ENCODE measurements around the gene UGT1A6.

Gene UGT1A6

DNA sequence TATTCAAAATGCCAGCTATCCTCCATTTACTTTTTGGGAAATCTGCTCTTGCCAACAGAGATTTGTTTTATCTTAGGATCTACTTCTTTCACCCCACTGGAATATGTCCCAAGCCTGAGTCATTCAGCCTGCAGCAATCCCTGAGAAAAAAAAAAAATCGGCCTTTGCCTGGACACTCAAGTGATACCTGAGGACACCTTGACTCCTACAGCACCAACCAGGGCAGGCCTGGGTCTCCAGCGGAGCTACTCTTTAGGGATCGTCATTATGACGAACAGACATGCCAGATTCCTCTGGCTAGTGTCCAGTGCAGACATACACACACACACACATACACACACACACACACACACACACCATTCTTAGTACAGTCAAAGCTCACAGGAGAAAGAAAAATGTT, 2.2 kb upstream of the UGT1A6 start:
- H3K79me2 ChIP-seq (ENCODE audit: low read length), result no peaks in the 10 kb centered on the region
- H3K9me3 ChIP-seq (ENCODE audit: insufficient read depth, low read length), result no peaks in the 10 kb centered on the region
- no peaks in the 10 kb centered on the region for H3K27me3 ChIP-seq (ENCODE audit: low read depth, low read length)
- H3K27ac ChIP-seq (ENCODE audit: low read length), result no peak overlapping the region
- TF ChIP-seq EZH2phosphoT487 (IDR thresholded peaks at IDR 0.05; ENCODE audit: low read depth), result no peak
- TF ChIP-seq, protein P1, sequence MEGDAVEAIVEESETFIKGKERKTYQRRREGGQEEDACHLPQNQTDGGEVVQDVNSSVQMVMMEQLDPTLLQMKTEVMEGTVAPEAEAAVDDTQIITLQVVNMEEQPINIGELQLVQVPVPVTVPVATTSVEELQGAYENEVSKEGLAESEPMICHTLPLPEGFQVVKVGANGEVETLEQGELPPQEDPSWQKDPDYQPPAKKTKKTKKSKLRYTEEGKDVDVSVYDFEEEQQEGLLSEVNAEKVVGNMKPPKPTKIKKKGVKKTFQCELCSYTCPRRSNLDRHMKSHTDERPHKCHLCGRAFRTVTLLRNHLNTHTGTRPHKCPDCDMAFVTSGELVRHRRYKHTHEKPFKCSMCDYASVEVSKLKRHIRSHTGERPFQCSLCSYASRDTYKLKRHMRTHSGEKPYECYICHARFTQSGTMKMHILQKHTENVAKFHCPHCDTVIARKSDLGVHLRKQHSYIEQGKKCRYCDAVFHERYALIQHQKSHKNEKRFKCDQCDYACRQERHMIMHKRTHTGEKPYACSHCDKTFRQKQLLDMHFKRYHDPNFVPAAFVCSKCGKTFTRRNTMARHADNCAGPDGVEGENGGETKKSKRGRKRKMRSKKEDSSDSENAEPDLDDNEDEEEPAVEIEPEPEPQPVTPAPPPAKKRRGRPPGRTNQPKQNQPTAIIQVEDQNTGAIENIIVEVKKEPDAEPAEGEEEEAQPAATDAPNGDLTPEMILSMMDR (IDR thresholded peaks at IDR 0.05; ENCODE audit: low read depth, low read length), result no peak
- H2AFZ ChIP-seq (ENCODE audit: low read depth, low read length), result no peak overlapping the region
- no peaks in the 10 kb centered on the region for H3K4me1 ChIP-seq (ENCODE audit: low read length)
- H3K36me3 ChIP-seq (replicated peaks; ENCODE audit: low read depth, low read length), result no peaks in the 10 kb centered on the region
- H4K20me1 ChIP-seq (ENCODE audit: insufficient read depth, low read length), result no peaks in the 10 kb centered on the region
- H3K4me2 ChIP-seq (ENCODE audit: low read length), result no peak overlapping the region
- no peak overlapping the region for H3K9ac ChIP-seq (ENCODE audit: low read length)
- no peak overlapping the region for H3K4me3 ChIP-seq (ENCODE audit: low read length)

DNA sequence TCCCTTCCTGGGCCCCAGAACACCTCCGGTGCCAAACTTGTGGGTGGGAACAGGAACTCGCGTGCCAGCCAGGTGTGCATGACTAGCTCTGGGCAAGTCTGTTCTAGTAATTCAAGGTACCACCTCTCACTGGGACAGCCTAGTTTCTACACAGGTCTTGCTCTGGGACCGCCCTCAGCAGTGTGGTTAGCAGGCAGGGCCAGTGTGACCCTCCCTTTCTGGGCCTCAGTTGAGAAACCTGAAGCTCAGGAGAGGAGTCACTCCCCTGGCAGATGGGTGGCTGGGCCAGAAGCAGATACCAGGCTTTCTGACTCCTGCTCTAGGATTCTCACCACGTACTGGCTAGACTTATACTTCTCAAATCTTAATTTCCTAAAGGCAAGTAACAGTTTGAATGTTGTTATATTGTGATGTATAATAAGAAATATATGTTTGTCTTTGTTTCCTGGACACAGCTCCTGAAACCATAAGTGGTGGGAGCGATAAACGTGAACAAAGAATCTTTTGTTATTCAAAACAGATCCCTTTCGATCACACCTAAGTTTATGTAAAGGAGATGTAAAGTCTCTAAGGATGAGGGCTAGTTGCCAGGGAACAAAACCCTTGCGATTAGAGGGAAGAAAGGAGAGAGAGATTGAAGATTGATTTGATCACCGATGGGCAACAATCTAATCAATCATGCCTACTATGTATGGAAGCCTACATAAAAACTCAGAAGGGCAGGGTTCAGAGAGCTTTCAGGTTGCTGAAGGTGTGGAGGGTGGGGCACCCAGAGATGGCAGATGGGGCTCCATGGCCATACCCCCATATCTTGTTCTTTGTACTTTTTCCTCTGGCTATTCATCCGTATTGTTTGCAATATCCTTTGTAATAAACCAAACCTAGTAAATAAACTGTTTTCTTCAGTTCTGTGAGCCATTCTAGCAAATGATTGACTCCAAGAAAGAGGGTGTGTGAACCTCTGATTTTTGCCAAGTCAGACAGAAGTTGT, 952 bp upstream of the UGT1A6 start:
- Histone ChIP-seq H3K9me3 (ENCODE audit: insufficient read depth, low read length) (no peaks in the 10 kb centered on the region), H3K4me1 (ENCODE audit: low read length) (no peaks in the 10 kb centered on the region), H3K36me3 (replicated peaks; ENCODE audit: low read depth, low read length) (no peaks in the 10 kb centered on the region), H3K4me3 (ENCODE audit: low read length) (no peak overlapping the region), H4K20me1 (ENCODE audit: insufficient read depth, low read length) (no peaks in the 10 kb centered on the region), H3K27me3 (ENCODE audit: low read depth, low read length) (no peaks in the 10 kb centered on the region), H3K79me2 (ENCODE audit: low read length) (no peaks in the 10 kb centered on the region), H2AFZ (ENCODE audit: low read depth, low read length) (no peak overlapping the region), H3K9ac (ENCODE audit: low read length) (no peak overlapping the region), H3K4me2 (ENCODE audit: low read length) (no peak overlapping the region), H3K27ac (ENCODE audit: low read length) (no peak overlapping the region)
- TF ChIP-seq, protein P1 (IDR thresholded peaks at IDR 0.05; ENCODE audit: low read depth, low read length), result no peak
- TF ChIP-seq EZH2phosphoT487 (IDR thresholded peaks at IDR 0.05; ENCODE audit: low read depth), result no peak

DNA sequence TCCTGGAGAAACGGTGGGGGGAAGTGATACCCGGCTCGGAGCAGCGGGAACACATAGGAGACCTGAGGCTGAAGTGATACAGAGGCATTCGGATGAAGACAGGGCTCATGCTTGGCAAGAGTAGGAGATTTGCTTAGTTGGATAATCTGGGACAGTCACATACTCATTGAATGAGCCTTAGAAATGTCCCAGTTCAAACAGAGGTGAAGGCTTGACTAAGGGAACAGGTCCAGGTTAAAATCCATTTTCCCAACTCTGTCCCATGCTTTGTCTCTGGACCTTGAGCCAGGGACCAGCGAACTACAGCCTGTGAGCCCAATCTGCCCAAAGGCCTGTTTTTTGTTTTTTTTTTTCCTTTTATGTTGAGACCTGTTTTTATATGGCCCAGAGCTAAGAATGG, 1.3 kb downstream of the UGT1A6 start:
- H3K4me2 ChIP-seq (ENCODE audit: low read length), result no peak overlapping the region
- TF ChIP-seq, protein P1 (IDR thresholded peaks at IDR 0.05; ENCODE audit: low read depth, low read length), result no peak
- no peak for TF ChIP-seq EZH2phosphoT487 (IDR thresholded peaks at IDR 0.05; ENCODE audit: low read depth)
- no peak overlapping the region for H2AFZ ChIP-seq (ENCODE audit: low read depth, low read length)
- H3K9me3 ChIP-seq (ENCODE audit: insufficient read depth, low read length), result no peaks in the 10 kb centered on the region
- H3K27ac ChIP-seq (ENCODE audit: low read length), result no peak overlapping the region
- H3K79me2 ChIP-seq (ENCODE audit: low read length), result no peaks in the 10 kb centered on the region
- no peaks in the 10 kb centered on the region for H4K20me1 ChIP-seq (ENCODE audit: insufficient read depth, low read length)
- no peak overlapping the region for H3K4me3 ChIP-seq (ENCODE audit: low read length)
- no peaks in the 10 kb centered on the region for H3K4me1 ChIP-seq (ENCODE audit: low read length)
- no peaks in the 10 kb centered on the region for H3K36me3 ChIP-seq (replicated peaks; ENCODE audit: low read depth, low read length)
- H3K27me3 ChIP-seq (ENCODE audit: low read depth, low read length), result no peaks in the 10 kb centered on the region
- no peak overlapping the region for H3K9ac ChIP-seq (ENCODE audit: low read length)

DNA sequence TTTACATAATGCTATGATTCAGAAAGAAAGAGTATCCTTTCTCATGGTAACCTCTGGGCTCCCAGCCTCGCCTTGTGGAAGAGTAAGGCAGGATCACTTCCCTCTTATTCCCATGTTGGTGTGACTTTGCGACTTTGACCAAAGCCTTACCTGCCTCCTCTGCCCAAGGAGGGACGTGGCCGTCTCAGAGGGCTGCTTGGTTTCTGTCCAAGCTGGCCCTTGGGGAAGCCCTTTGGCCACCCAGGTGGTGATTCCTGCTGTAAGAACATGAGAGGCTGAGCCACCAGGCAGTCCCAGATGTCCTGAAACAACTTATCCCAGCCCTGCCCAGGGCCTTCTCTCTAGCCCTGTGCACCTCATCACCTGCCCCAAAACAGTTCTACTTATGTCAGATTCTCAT, 6.0 kb downstream of the UGT1A6 start:
- H3K36me3 ChIP-seq (replicated peaks; ENCODE audit: low read depth, low read length), result no peaks in the 10 kb centered on the region
- no peaks in the 10 kb centered on the region for H3K9me3 ChIP-seq (ENCODE audit: insufficient read depth, low read length)
- H4K20me1 ChIP-seq (ENCODE audit: insufficient read depth, low read length), result no peaks in the 10 kb centered on the region
- H3K27ac ChIP-seq (ENCODE audit: low read length), result no peak overlapping the region
- no peak overlapping the region for H3K4me2 ChIP-seq (ENCODE audit: low read length)
- no peak overlapping the region for H3K4me3 ChIP-seq (ENCODE audit: low read length)
- no peaks in the 10 kb centered on the region for H3K4me1 ChIP-seq (ENCODE audit: low read length)
- H3K79me2 ChIP-seq (ENCODE audit: low read length), result no peaks in the 10 kb centered on the region
- H3K27me3 ChIP-seq (ENCODE audit: low read depth, low read length), result no peaks in the 10 kb centered on the region
- TF ChIP-seq, protein P1 (IDR thresholded peaks at IDR 0.05; ENCODE audit: low read depth, low read length), result no peak
- TF ChIP-seq EZH2phosphoT487 (IDR thresholded peaks at IDR 0.05; ENCODE audit: low read depth), result no peak
- no peak overlapping the region for H3K9ac ChIP-seq (ENCODE audit: low read length)
- H2AFZ ChIP-seq (ENCODE audit: low read depth, low read length), result no peak overlapping the region
